SJSA1 (cell line): ENCODE results near the gene CRTC1. TPM values are rescaled to one million over a fixed set of nuclear protein-coding genes. Genes with fewer than 3 reads are reported as not detected.

Experiments used
- DNase-seq, 2 experiments: peaks; one replicate each; pipeline ENCODE4 v3.0.0-alpha.2; 2015 to 2020; ENCODE audit warnings: low spot score in 2 of 2, low read depth in 1 of 2
- H3K27ac ChIP-seq: fragments of 250-450 bp; sonication (Bioruptor Pico); 2 replicates; pipeline ENCODE4 v1.5.1; 2020; ENCODE audit warnings: mild to moderate bottlenecking, moderate library complexity
- H3K27me3 ChIP-seq: fragments of 250-450 bp; sonication (Bioruptor Pico); replicated peaks from 2 replicates; pipeline ENCODE4 v1.5.1; 2020; ENCODE audit warnings: mild to moderate bottlenecking, moderate library complexity
- H3K36me3 ChIP-seq: fragments of 250-450 bp; sonication (Bioruptor Pico); 2 replicates; pipeline ENCODE4 v1.5.1; 2020; ENCODE audit warnings: mild to moderate bottlenecking
- H3K4me1 ChIP-seq: fragments of 250-450 bp; sonication (Bioruptor Pico); replicated peaks from 2 replicates; pipeline ENCODE4 v1.6.1; 2021; ENCODE audit warnings: mild to moderate bottlenecking
- H3K4me3 ChIP-seq: fragments of 250-450 bp; sonication (Bioruptor Pico); 2 replicates; pipeline ENCODE4 v1.5.1; 2020; ENCODE audit warnings: mild to moderate bottlenecking
- H3K9me3 ChIP-seq: fragments of 250-450 bp; sonication (Bioruptor Pico); replicated peaks from 2 replicates; pipeline ENCODE4 v1.5.1; 2020; ENCODE audit warnings: mild to moderate bottlenecking
- total RNA-seq: library from RNA; depleted of rRNA; stranded (reverse); fragments of >200 nt; shearing (Covaris generic); gene quantifications from 2 replicates; pipeline ENCODE4 v1.2.3, GENCODE V29; 2014

CRTC1 gene
- total RNA-seq, 1 experiment from 2014 or later: 1.3 TPM

- Histone ChIP-seq H3K36me3 (no peaks in the 10 kb centered on the region), H3K27ac (no peak overlapping the region)
These were observed 57.9 kb downstream of the CRTC1 start for GRCh38 chr19:18741124-18742121.

GRCh38 chr19:18742324-18742723 is 58.8 kb downstream of the CRTC1 start:
- Histone ChIP-seq H3K4me1 (no peaks in the 10 kb centered on the region), H3K36me3 (no peaks in the 10 kb centered on the region), H3K27ac (no peak overlapping the region), H3K27me3 (no peaks in the 10 kb centered on the region), H3K9me3 (no peaks in the 10 kb centered on the region), H3K4me3 (no peak overlapping the region)
- DNase-seq: no peak

More at GRCh38 chr19:18741124-18742121, 57.9 kb downstream of the CRTC1 start:
- no peaks in the 10 kb centered on the region for H3K9me3 ChIP-seq
- H3K27me3 ChIP-seq: no peaks in the 10 kb centered on the region
- no peak for DNase-seq
- no peaks in the 10 kb centered on the region for H3K4me1 ChIP-seq
- no peak overlapping the region for H3K4me3 ChIP-seq

- DNase-seq: no peak
- H3K27ac ChIP-seq: no peak overlapping the region
These were observed 59.6 kb downstream of the CRTC1 start for GRCh38 chr19:18742838-18743783.

GRCh38 chr19:18743784-18744418 is 60.4 kb downstream of the CRTC1 start:
- H3K36me3 ChIP-seq: no peaks in the 10 kb centered on the region
- H3K4me3 ChIP-seq: no peak overlapping the region
- DNase-seq: no peak
- H3K9me3 ChIP-seq: no peaks in the 10 kb centered on the region
- no peak overlapping the region for H3K27ac ChIP-seq
- no peaks in the 10 kb centered on the region for H3K4me1 ChIP-seq
- H3K27me3 ChIP-seq: no peaks in the 10 kb centered on the region

More at GRCh38 chr19:18742838-18743783, 59.6 kb downstream of the CRTC1 start:
- Histone ChIP-seq H3K9me3 (no peaks in the 10 kb centered on the region), H3K4me3 (no peak overlapping the region), H3K36me3 (no peaks in the 10 kb centered on the region), H3K4me1 (no peaks in the 10 kb centered on the region), H3K27me3 (no peaks in the 10 kb centered on the region)

GRCh38 chr19:18745012-18745735 is 61.7 kb downstream of the CRTC1 start:
- Histone ChIP-seq H3K27ac (no peak overlapping the region), H3K4me3 (no peak overlapping the region), H3K9me3 (no peaks in the 10 kb centered on the region), H3K4me1 (no peaks in the 10 kb centered on the region), H3K36me3 (no peaks in the 10 kb centered on the region), H3K27me3 (no peaks in the 10 kb centered on the region)
- DNase-seq: no peak

GRCh38 chr19:18745931-18746330 is 62.5 kb downstream of the CRTC1 start:
- H3K36me3 ChIP-seq: no peaks in the 10 kb centered on the region

GRCh38 chr19:18746401-18747325 is 63.2 kb downstream of the CRTC1 start:
- H3K4me1 ChIP-seq: no peaks in the 10 kb centered on the region
- no peaks in the 10 kb centered on the region for H3K9me3 ChIP-seq
- no peak overlapping the region for H3K4me3 ChIP-seq
- no peak overlapping the region for H3K27ac ChIP-seq
- no peaks in the 10 kb centered on the region for H3K27me3 ChIP-seq
- H3K36me3 ChIP-seq: no peaks in the 10 kb centered on the region
- DNase-seq: no peak

More at GRCh38 chr19:18745931-18746330, 62.5 kb downstream of the CRTC1 start:
- Histone ChIP-seq H3K27me3 (no peaks in the 10 kb centered on the region), H3K27ac (no peak overlapping the region), H3K4me3 (no peak overlapping the region), H3K9me3 (no peaks in the 10 kb centered on the region), H3K4me1 (no peaks in the 10 kb centered on the region)
- DNase-seq: no peak

- H3K4me1 ChIP-seq: no peaks in the 10 kb centered on the region
- H3K27me3 ChIP-seq: no peaks in the 10 kb centered on the region
- H3K4me3 ChIP-seq: no peak overlapping the region
- no peak for DNase-seq
- H3K9me3 ChIP-seq: no peaks in the 10 kb centered on the region
- H3K36me3 ChIP-seq: no peaks in the 10 kb centered on the region
- no peak overlapping the region for H3K27ac ChIP-seq
These were observed 66.1 kb downstream of the CRTC1 start for GRCh38 chr19:18749362-18750231.

GRCh38 chr19:18750295-18750970 is 67.0 kb downstream of the CRTC1 start:
- H3K4me1 ChIP-seq: no peaks in the 10 kb centered on the region
- no peak overlapping the region for H3K4me3 ChIP-seq
- DNase-seq: no peak
- no peaks in the 10 kb centered on the region for H3K9me3 ChIP-seq
- no peaks in the 10 kb centered on the region for H3K27me3 ChIP-seq
- H3K36me3 ChIP-seq: no peaks in the 10 kb centered on the region
- no peak overlapping the region for H3K27ac ChIP-seq

GRCh38 chr19:18751571-18751970 is 68.1 kb downstream of the CRTC1 start:
- H3K9me3 ChIP-seq: no peaks in the 10 kb centered on the region
- no peak overlapping the region for H3K4me3 ChIP-seq
- no peak overlapping the region for H3K27ac ChIP-seq
- no peaks in the 10 kb centered on the region for H3K27me3 ChIP-seq
- no peak for DNase-seq
- H3K4me1 ChIP-seq: no peaks in the 10 kb centered on the region
- H3K36me3 ChIP-seq: no peaks in the 10 kb centered on the region

GRCh38 chr19:18754501-18754900 is 71.0 kb downstream of the CRTC1 start:
- Histone ChIP-seq H3K36me3 (no peaks in the 10 kb centered on the region), H3K9me3 (no peaks in the 10 kb centered on the region), H3K4me3 (no peak overlapping the region), H3K27ac (no peak overlapping the region), H3K4me1 (no peaks in the 10 kb centered on the region), H3K27me3 (no peaks in the 10 kb centered on the region)
- no peak for DNase-seq
